H1 (cell line): ENCODE measurements around the gene SECISBP2. TPM values are rescaled to one million over a fixed set of nuclear protein-coding genes. Genes with fewer than 3 reads are reported as not detected.

Experiments
- CTCF ChIA-PET: fragments of 300-600 bp; sonication (Branson Sonifier 250); formaldehyde crosslinking; loops from one replicate; lab custom pipeline; 2021; ENCODE audit not compliant: partially characterized antibody; lab: Charles Lee
- POLR2A ChIA-PET: fragments of 300-600 bp; sonication (Branson Sonifier 250); formaldehyde crosslinking; loops from one replicate; lab custom pipeline; 2021; ENCODE audit warnings: inconsistent platforms; ENCODE audit not compliant: partially characterized antibody; lab: Charles Lee
- DNase-seq, 2 experiments: peaks; one replicate each; pipeline versions ENCODE4 v3.0.0 to v3.0.0-alpha.2; 2010 to 2022; ENCODE audit warnings: low spot score in 2 of 2, low read depth in 1 of 2, mixed read lengths in 1 of 2
- FAIRE-seq: peaks from 2 replicates; lab custom pipeline; 2011; peaks lifted over from hg19 to GRCh38; lab: Jason Lieb, UNC
- H2AFZ ChIP-seq: 2 replicates; pipeline ENCODE4 v1.8.1; 2012; ENCODE audit warnings: low read length, inconsistent platforms
- H2AK5ac ChIP-seq: 2 replicates; pipeline ENCODE4 v1.6.1; 2013; ENCODE audit warnings: low read depth, low read length
- H2BK120ac ChIP-seq: replicated peaks from 2 replicates; pipeline ENCODE3; 2013; ENCODE audit warnings: low read depth, low read length, inconsistent platforms
- H2BK12ac ChIP-seq: 2 replicates; pipeline ENCODE4 v1.6.1; 2013; ENCODE audit warnings: low read depth, low read length
- H2BK15ac ChIP-seq: 2 replicates; pipeline ENCODE4 v1.6.1; 2013; ENCODE audit warnings: low read length
- H2BK20ac ChIP-seq: 2 replicates; pipeline ENCODE4 v1.6.1; 2013; ENCODE audit warnings: low read length
- H2BK5ac ChIP-seq: 2 replicates; pipeline ENCODE4 v1.6.1; 2013; ENCODE audit warnings: low read depth, low read length
- H3K14ac ChIP-seq: 2 replicates; pipeline ENCODE4 v1.6.1; 2013; ENCODE audit warnings: inconsistent platforms; ENCODE audit not compliant: insufficient read length
- H3K18ac ChIP-seq: 2 replicates; pipeline ENCODE4 v1.6.1; 2013; ENCODE audit warnings: low read length; ENCODE audit errors: extremely low read depth
- H3K23ac ChIP-seq: 2 replicates; pipeline ENCODE4 v1.6.1; 2013; ENCODE audit warnings: inconsistent platforms; ENCODE audit not compliant: insufficient read length
- H3K23me2 ChIP-seq: 2 replicates; pipeline ENCODE4 v1.6.1; 2013; ENCODE audit warnings: low read depth, low read length
- H3K27ac ChIP-seq: 2 replicates; pipeline ENCODE4 v1.6.1; 2011; ENCODE audit warnings: low read depth, low read length, inconsistent platforms
- H3K27me3 ChIP-seq, 4 experiments: replicated peaks in 1 of 4; 1 replicate in 1 of 4; 2 replicates in 3 of 4; pipeline versions ENCODE4 v1.6.1 to v1.8.1; 2011 to 2013; ENCODE audit warnings: low read length in 3 of 4, mild to moderate bottlenecking in 3 of 4, inconsistent platforms in 2 of 4, mixed read lengths in 2 of 4, moderate library complexity in 1 of 4; ENCODE audit not compliant: control insufficient read depth in 3 of 4, insufficient read depth in 3 of 4; ENCODE audit errors: extremely low read depth in 1 of 4
- H3K36me3 ChIP-seq, 4 experiments: 2 replicates each; pipeline versions ENCODE4 v1.6.1 to v1.8.1; 2011 to 2013; ENCODE audit warnings: mild to moderate bottlenecking in 4 of 4, low read length in 3 of 4, moderate library complexity in 2 of 4, control low read depth in 1 of 4, inconsistent platforms in 1 of 4; ENCODE audit not compliant: insufficient read depth in 4 of 4, control insufficient read depth in 2 of 4
- H3K4ac ChIP-seq: replicated peaks from 2 replicates; pipeline ENCODE3; 2013; ENCODE audit warnings: low read length, low read depth, mixed read lengths, inconsistent platforms; ENCODE audit not compliant: insufficient read length
- H3K4me1 ChIP-seq, 4 experiments: replicated peaks in 1 of 4; 1 replicate in 1 of 4; 2 replicates in 3 of 4; pipeline versions ENCODE4 v1.6.1 to v1.8.1; 2011 to 2013; ENCODE audit warnings: low read length in 3 of 4, inconsistent platforms in 2 of 4, mixed read lengths in 1 of 4; ENCODE audit not compliant: insufficient read depth in 4 of 4, control insufficient read depth in 3 of 4
- H3K4me2 ChIP-seq, 2 experiments: 2 replicates each; pipeline versions ENCODE4 v1.6.1 to v1.8.1; 2011 to 2013; ENCODE audit warnings: low read depth in 2 of 2, low read length in 2 of 2, control low read depth in 1 of 2, inconsistent platforms in 1 of 2, mild to moderate bottlenecking in 1 of 2; ENCODE audit not compliant: insufficient read depth in 1 of 2
- H3K4me3 ChIP-seq, 4 experiments: fragments of 200-600, 300-600 bp in 1 of 4; sonication (generic), shearing (Covaris generic), sonication (Bioruptor Twin) in 1 of 4; 2 replicates each; pipeline versions ENCODE4 v1.5.1 to v1.8.1; 2011 to 2016; ENCODE audit warnings: low read length in 4 of 4, low read depth in 3 of 4, control low read depth in 2 of 4, inconsistent platforms in 2 of 4, mild to moderate bottlenecking in 2 of 4, mixed read lengths in 1 of 4, moderate library complexity in 1 of 4; ENCODE audit not compliant: insufficient read depth in 2 of 4; ENCODE audit errors: extremely low read depth in 1 of 4
- H3K56ac ChIP-seq: replicated peaks from 2 replicates; pipeline ENCODE3; 2013; ENCODE audit warnings: low read depth, mild to moderate bottlenecking, mixed read lengths, low read length, inconsistent platforms; ENCODE audit not compliant: insufficient read length
- H3K79me1 ChIP-seq: 2 replicates; pipeline ENCODE4 v1.6.1; 2013; ENCODE audit warnings: low read depth, low read length, control low read depth
- H3K79me2 ChIP-seq, 2 experiments: 2 replicates each; pipeline versions ENCODE4 v1.6.1 to v1.8.1; 2012 to 2013; ENCODE audit warnings: low read length in 2 of 2, mild to moderate bottlenecking in 2 of 2, inconsistent platforms in 1 of 2; ENCODE audit not compliant: insufficient read depth in 2 of 2, control insufficient read depth in 1 of 2
- H3K9ac ChIP-seq, 4 experiments: replicated peaks in 1 of 4; 1 replicate in 1 of 4; 2 replicates in 3 of 4; pipeline versions ENCODE4 v1.6.1 to v1.8.1; 2011 to 2013; ENCODE audit warnings: low read depth in 3 of 4, low read length in 3 of 4, control low read depth in 2 of 4, mild to moderate bottlenecking in 2 of 4, moderate library complexity in 2 of 4, inconsistent platforms in 1 of 4; ENCODE audit errors: extremely low read depth in 1 of 4
- H3K9me3 ChIP-seq, 2 experiments: 2 replicates each; pipeline versions ENCODE4 v1.6.1 to v1.8.1; 2012 to 2013; ENCODE audit warnings: mild to moderate bottlenecking in 2 of 2, moderate library complexity in 2 of 2, control low read depth in 1 of 2, inconsistent platforms in 1 of 2, low read depth in 1 of 2, low read length in 1 of 2, mixed read lengths in 1 of 2; ENCODE audit not compliant: insufficient read depth in 2 of 2
- H4K20me1 ChIP-seq, 2 experiments: replicated peaks in 1 of 2; 2 replicates each; pipeline versions ENCODE3 to v1.8.1; 2011 to 2013; ENCODE audit warnings: inconsistent platforms in 2 of 2, low read length in 2 of 2, mild to moderate bottlenecking in 1 of 2; ENCODE audit not compliant: insufficient read depth in 2 of 2, control insufficient read depth in 1 of 2
- H4K5ac ChIP-seq: 2 replicates; pipeline ENCODE4 v1.6.1; 2013; ENCODE audit warnings: low read length, low read depth, mixed read lengths, inconsistent platforms; ENCODE audit not compliant: insufficient read length
- H4K8ac ChIP-seq: 2 replicates; pipeline ENCODE4 v1.8.0; 2013; ENCODE audit warnings: mild to moderate bottlenecking, moderate library complexity, low read length, inconsistent platforms; ENCODE audit not compliant: insufficient read depth; ENCODE audit errors: extremely low read depth
- H4K91ac ChIP-seq: replicated peaks from 2 replicates; pipeline ENCODE3; 2013; ENCODE audit warnings: low read length, mixed read lengths, inconsistent platforms; ENCODE audit not compliant: insufficient read length
- CREB1 ChIP-seq: IDR thresholded peaks from 2 replicates; pipeline ENCODE4 v1.6.1; 2012; ENCODE audit warnings: inconsistent platforms
- CTCF ChIP-seq, 3 experiments: IDR thresholded peaks; 1 replicate in 2 of 3; 2 replicates in 1 of 3; pipeline versions ENCODE4 v1.5.1 to v1.6.1; 2011; ENCODE audit warnings: low read length in 3 of 3, mild to moderate bottlenecking in 3 of 3, inconsistent platforms in 2 of 3, low read depth in 1 of 3, moderate library complexity in 1 of 3; ENCODE audit not compliant: insufficient read depth in 1 of 3; ENCODE audit errors: control extremely low read depth in 1 of 3
- WGBS, 2 experiments: shearing (Covaris generic) in 1 of 2; methylation state at CpG; one replicate each; pipeline versions ENCODE4 v1.1.6 to v1.1.7; 2013 to 2015; ENCODE audit warnings: low lambda C conversion rate in 2 of 2, mixed read lengths in 2 of 2, inconsistent platforms in 1 of 2, low coverage in 1 of 2, missing lambda C conversion rate in 1 of 2; ENCODE audit not compliant: insufficient replicate concordance in 2 of 2, insufficient coverage in 1 of 2, insufficient read length in 1 of 2; ENCODE audit errors: extremely low coverage in 1 of 2, missing lambda C conversion rate in 1 of 2; 5-methylcytosine and 5-hydroxymethylcytosine counted together
- polyA plus RNA-seq, 7 experiments: library from polyadenylated mRNA; depleted of rRNA in 3 of 7; stranded (reverse) in 5 of 7; unstranded in 2 of 7; fragments of >200 nt in 5 of 7; fragments of 200-250 nt in 2 of 7; gene quantifications; 1 replicate in 5 of 7; 2 replicates in 1 of 7; 4 replicates in 1 of 7; pipeline versions ENCODE4 v1.2.1 to v1.2.3, GENCODE V29; 2011 to 2013; ENCODE audit warnings: missing spikeins in 2 of 7, mixed read lengths in 2 of 7
- total RNA-seq: library from RNA; stranded (reverse); fragmentation: NEBNext Ultra II Directional; extraction: Animal tissue kit (Norgen Biotek cat#: 25700); gene quantifications from 2 replicates; pipeline ENCODE4 v1.2.1, GENCODE V29; 2021

SECISBP2 gene
- total and polyA plus RNA-seq, 2 of the 8 experiments (the other 6 are each of a cell fraction or from before 2014, with no cell fraction given) = 39.0 to 61.7 TPM

- Histone ChIP-seq H3K36me3 (peaks cover 12 to 29% (median 21%) of the 10 kb centered on the region in 4 experiments; a peak in 7 of 8 replicates), H3K27ac (no peak overlapping the region), H3K79me2 (no peaks in the 10 kb centered on the region), H4K91ac (no peak overlapping the region), H3K4me3 (no peak overlapping the region), H3K23ac (no peak overlapping the region), H2BK20ac (no peak overlapping the region), H2BK5ac (no peak overlapping the region), H4K8ac (peak overlapping the region; percentile 43; the same call in 1 of the 2 replicates), H3K79me1 (no peaks in the 10 kb centered on the region), H4K20me1 (peaks cover 4 to 8% of the 10 kb centered on the region in 2 experiments), H3K14ac (no peak overlapping the region), H3K18ac (no peak overlapping the region; the same call in 1 of the 2 replicates), H2BK120ac (no peak overlapping the region), H2BK15ac (no peak overlapping the region), H3K9ac (no peak overlapping the region; a peak in 1 of 7 replicates), H3K23me2 (no peaks in the 10 kb centered on the region), H2BK12ac (no peak overlapping the region), H3K27me3 (no peaks in the 10 kb centered on the region), H3K4me2 (no peak overlapping the region), H3K56ac (no peak overlapping the region), H3K4me1 (no peaks in the 10 kb centered on the region), H2AFZ (no peak overlapping the region), H2AK5ac (no peak overlapping the region), H3K4ac (no peak overlapping the region), H4K5ac (no peak overlapping the region), H3K9me3 (no peaks in the 10 kb centered on the region)
- ChIA-PET CTCF (interaction anchor here (0.6 to 2.0 kb wide), 3 partner anchors 19 to 219 kb away, joined by 3 to 6 read pairs (median 3); no protein-coding TSS in a partner anchor), POLR2A (no interaction called here)
- FAIRE-seq (no peak), DNase-seq (no peak)
- 90% methylated on average over 26 of the region's 27 CpGs; no CpG with 5 or more reads in 1 of the 2 experiments for WGBS, 2 experiments
- TF ChIP-seq CREB1 (no peak), CTCF (IDR thresholded peaks at IDR 0.05; ENCODE audit: control extremely low read depth in 1 of 3, insufficient read depth in 1 of 3, low read depth in 1 of 3, low read length in 3 of 3) (peak in 1 of 3 experiments; percentile 8; a peak in 1 of 4 replicates)
These were observed 64.0 kb downstream of the SECISBP2 start for GRCh38 chr9:89382026-89382986.
